H1 (cell line): ENCODE measurements around the gene OPCML. TPM values are rescaled to one million over a fixed set of nuclear protein-coding genes. Genes with fewer than 3 reads are reported as not detected.

Experiments
- CTCF ChIA-PET: fragments of 300-600 bp; sonication (Branson Sonifier 250); formaldehyde crosslinking; loops from one replicate; lab custom pipeline; 2021; ENCODE audit not compliant: partially characterized antibody; lab: Charles Lee
- POLR2A ChIA-PET: fragments of 300-600 bp; sonication (Branson Sonifier 250); formaldehyde crosslinking; loops from one replicate; lab custom pipeline; 2021; ENCODE audit warnings: inconsistent platforms; ENCODE audit not compliant: partially characterized antibody; lab: Charles Lee
- DNase-seq, 2 experiments: peaks; one replicate each; pipeline versions ENCODE4 v3.0.0 to v3.0.0-alpha.2; 2010 to 2022; ENCODE audit warnings: low spot score in 2 of 2, low read depth in 1 of 2, mixed read lengths in 1 of 2
- FAIRE-seq: peaks from 2 replicates; lab custom pipeline; 2011; peaks lifted over from hg19 to GRCh38; lab: Jason Lieb, UNC
- H2AFZ ChIP-seq: 2 replicates; pipeline ENCODE4 v1.8.1; 2012; ENCODE audit warnings: low read length, inconsistent platforms
- H2AK5ac ChIP-seq: 2 replicates; pipeline ENCODE4 v1.6.1; 2013; ENCODE audit warnings: low read depth, low read length
- H2BK120ac ChIP-seq: replicated peaks from 2 replicates; pipeline ENCODE3; 2013; ENCODE audit warnings: low read depth, low read length, inconsistent platforms
- H2BK12ac ChIP-seq: 2 replicates; pipeline ENCODE4 v1.6.1; 2013; ENCODE audit warnings: low read depth, low read length
- H2BK15ac ChIP-seq: 2 replicates; pipeline ENCODE4 v1.6.1; 2013; ENCODE audit warnings: low read length
- H2BK20ac ChIP-seq: 2 replicates; pipeline ENCODE4 v1.6.1; 2013; ENCODE audit warnings: low read length
- H2BK5ac ChIP-seq: 2 replicates; pipeline ENCODE4 v1.6.1; 2013; ENCODE audit warnings: low read depth, low read length
- H3K14ac ChIP-seq: 2 replicates; pipeline ENCODE4 v1.6.1; 2013; ENCODE audit warnings: inconsistent platforms; ENCODE audit not compliant: insufficient read length
- H3K18ac ChIP-seq: 2 replicates; pipeline ENCODE4 v1.6.1; 2013; ENCODE audit warnings: low read length; ENCODE audit errors: extremely low read depth
- H3K23ac ChIP-seq: 2 replicates; pipeline ENCODE4 v1.6.1; 2013; ENCODE audit warnings: inconsistent platforms; ENCODE audit not compliant: insufficient read length
- H3K23me2 ChIP-seq: 2 replicates; pipeline ENCODE4 v1.6.1; 2013; ENCODE audit warnings: low read depth, low read length
- H3K27ac ChIP-seq: 2 replicates; pipeline ENCODE4 v1.6.1; 2011; ENCODE audit warnings: low read depth, low read length, inconsistent platforms
- H3K27me3 ChIP-seq, 4 experiments: replicated peaks in 1 of 4; 1 replicate in 1 of 4; 2 replicates in 3 of 4; pipeline versions ENCODE4 v1.6.1 to v1.8.1; 2011 to 2013; ENCODE audit warnings: low read length in 3 of 4, mild to moderate bottlenecking in 3 of 4, inconsistent platforms in 2 of 4, mixed read lengths in 2 of 4, moderate library complexity in 1 of 4; ENCODE audit not compliant: control insufficient read depth in 3 of 4, insufficient read depth in 3 of 4; ENCODE audit errors: extremely low read depth in 1 of 4
- H3K36me3 ChIP-seq, 4 experiments: 2 replicates each; pipeline versions ENCODE4 v1.6.1 to v1.8.1; 2011 to 2013; ENCODE audit warnings: mild to moderate bottlenecking in 4 of 4, low read length in 3 of 4, moderate library complexity in 2 of 4, control low read depth in 1 of 4, inconsistent platforms in 1 of 4; ENCODE audit not compliant: insufficient read depth in 4 of 4, control insufficient read depth in 2 of 4
- H3K4ac ChIP-seq: replicated peaks from 2 replicates; pipeline ENCODE3; 2013; ENCODE audit warnings: low read length, low read depth, mixed read lengths, inconsistent platforms; ENCODE audit not compliant: insufficient read length
- H3K4me1 ChIP-seq, 4 experiments: replicated peaks in 1 of 4; 1 replicate in 1 of 4; 2 replicates in 3 of 4; pipeline versions ENCODE4 v1.6.1 to v1.8.1; 2011 to 2013; ENCODE audit warnings: low read length in 3 of 4, inconsistent platforms in 2 of 4, mixed read lengths in 1 of 4; ENCODE audit not compliant: insufficient read depth in 4 of 4, control insufficient read depth in 3 of 4
- H3K4me2 ChIP-seq, 2 experiments: 2 replicates each; pipeline versions ENCODE4 v1.6.1 to v1.8.1; 2011 to 2013; ENCODE audit warnings: low read depth in 2 of 2, low read length in 2 of 2, control low read depth in 1 of 2, inconsistent platforms in 1 of 2, mild to moderate bottlenecking in 1 of 2; ENCODE audit not compliant: insufficient read depth in 1 of 2
- H3K4me3 ChIP-seq, 4 experiments: fragments of 200-600, 300-600 bp in 1 of 4; sonication (generic), shearing (Covaris generic), sonication (Bioruptor Twin) in 1 of 4; 2 replicates each; pipeline versions ENCODE4 v1.5.1 to v1.8.1; 2011 to 2016; ENCODE audit warnings: low read length in 4 of 4, low read depth in 3 of 4, control low read depth in 2 of 4, inconsistent platforms in 2 of 4, mild to moderate bottlenecking in 2 of 4, mixed read lengths in 1 of 4, moderate library complexity in 1 of 4; ENCODE audit not compliant: insufficient read depth in 2 of 4; ENCODE audit errors: extremely low read depth in 1 of 4
- H3K56ac ChIP-seq: replicated peaks from 2 replicates; pipeline ENCODE3; 2013; ENCODE audit warnings: low read depth, mild to moderate bottlenecking, mixed read lengths, low read length, inconsistent platforms; ENCODE audit not compliant: insufficient read length
- H3K79me1 ChIP-seq: 2 replicates; pipeline ENCODE4 v1.6.1; 2013; ENCODE audit warnings: low read depth, low read length, control low read depth
- H3K79me2 ChIP-seq, 2 experiments: 2 replicates each; pipeline versions ENCODE4 v1.6.1 to v1.8.1; 2012 to 2013; ENCODE audit warnings: low read length in 2 of 2, mild to moderate bottlenecking in 2 of 2, inconsistent platforms in 1 of 2; ENCODE audit not compliant: insufficient read depth in 2 of 2, control insufficient read depth in 1 of 2
- H3K9ac ChIP-seq, 4 experiments: replicated peaks in 1 of 4; 1 replicate in 1 of 4; 2 replicates in 3 of 4; pipeline versions ENCODE4 v1.6.1 to v1.8.1; 2011 to 2013; ENCODE audit warnings: low read depth in 3 of 4, low read length in 3 of 4, control low read depth in 2 of 4, mild to moderate bottlenecking in 2 of 4, moderate library complexity in 2 of 4, inconsistent platforms in 1 of 4; ENCODE audit errors: extremely low read depth in 1 of 4
- H3K9me3 ChIP-seq, 2 experiments: 2 replicates each; pipeline versions ENCODE4 v1.6.1 to v1.8.1; 2012 to 2013; ENCODE audit warnings: mild to moderate bottlenecking in 2 of 2, moderate library complexity in 2 of 2, control low read depth in 1 of 2, inconsistent platforms in 1 of 2, low read depth in 1 of 2, low read length in 1 of 2, mixed read lengths in 1 of 2; ENCODE audit not compliant: insufficient read depth in 2 of 2
- H4K20me1 ChIP-seq, 2 experiments: replicated peaks in 1 of 2; 2 replicates each; pipeline versions ENCODE3 to v1.8.1; 2011 to 2013; ENCODE audit warnings: inconsistent platforms in 2 of 2, low read length in 2 of 2, mild to moderate bottlenecking in 1 of 2; ENCODE audit not compliant: insufficient read depth in 2 of 2, control insufficient read depth in 1 of 2
- H4K5ac ChIP-seq: 2 replicates; pipeline ENCODE4 v1.6.1; 2013; ENCODE audit warnings: low read length, low read depth, mixed read lengths, inconsistent platforms; ENCODE audit not compliant: insufficient read length
- H4K8ac ChIP-seq: 2 replicates; pipeline ENCODE4 v1.8.0; 2013; ENCODE audit warnings: mild to moderate bottlenecking, moderate library complexity, low read length, inconsistent platforms; ENCODE audit not compliant: insufficient read depth; ENCODE audit errors: extremely low read depth
- H4K91ac ChIP-seq: replicated peaks from 2 replicates; pipeline ENCODE3; 2013; ENCODE audit warnings: low read length, mixed read lengths, inconsistent platforms; ENCODE audit not compliant: insufficient read length
- CTCF ChIP-seq, 3 experiments: IDR thresholded peaks; 1 replicate in 2 of 3; 2 replicates in 1 of 3; pipeline versions ENCODE4 v1.5.1 to v1.6.1; 2011; ENCODE audit warnings: low read length in 3 of 3, mild to moderate bottlenecking in 3 of 3, inconsistent platforms in 2 of 3, low read depth in 1 of 3, moderate library complexity in 1 of 3; ENCODE audit not compliant: insufficient read depth in 1 of 3; ENCODE audit errors: control extremely low read depth in 1 of 3
- NRF1 ChIP-seq: IDR thresholded peaks from 2 replicates; pipeline ENCODE4 v1.6.1; 2011; ENCODE audit warnings: mild to moderate bottlenecking, low read depth, low read length, improper control_type of control experiment
- WGBS, 2 experiments: shearing (Covaris generic) in 1 of 2; methylation state at CpG; one replicate each; pipeline versions ENCODE4 v1.1.6 to v1.1.7; 2013 to 2015; ENCODE audit warnings: low lambda C conversion rate in 2 of 2, mixed read lengths in 2 of 2, inconsistent platforms in 1 of 2, low coverage in 1 of 2, missing lambda C conversion rate in 1 of 2; ENCODE audit not compliant: insufficient replicate concordance in 2 of 2, insufficient coverage in 1 of 2, insufficient read length in 1 of 2; ENCODE audit errors: extremely low coverage in 1 of 2, missing lambda C conversion rate in 1 of 2; 5-methylcytosine and 5-hydroxymethylcytosine counted together
- polyA plus RNA-seq, 7 experiments: library from polyadenylated mRNA; depleted of rRNA in 3 of 7; stranded (reverse) in 5 of 7; unstranded in 2 of 7; fragments of >200 nt in 5 of 7; fragments of 200-250 nt in 2 of 7; gene quantifications; 1 replicate in 5 of 7; 2 replicates in 1 of 7; 4 replicates in 1 of 7; pipeline versions ENCODE4 v1.2.1 to v1.2.3, GENCODE V29; 2011 to 2013; ENCODE audit warnings: missing spikeins in 2 of 7, mixed read lengths in 2 of 7
- total RNA-seq: library from RNA; stranded (reverse); fragmentation: NEBNext Ultra II Directional; extraction: Animal tissue kit (Norgen Biotek cat#: 25700); gene quantifications from 2 replicates; pipeline ENCODE4 v1.2.1, GENCODE V29; 2021

The OPCML gene
- total and polyA plus RNA-seq, 2 of the 8 experiments (the other 6 are each of a cell fraction or from before 2014, with no cell fraction given) = 2.3 to 3.1 TPM

GRCh38 chr11:133081020-133081419, 451.3 kb downstream of the OPCML start:
- peaks cover 0 to 9% (median 6%) of the 10 kb centered on the region in 4 experiments; a peak in 6 of 7 replicates for H3K4me1 ChIP-seq
- H2AK5ac ChIP-seq = no peak overlapping the region
- no peak overlapping the region for H3K27ac ChIP-seq
- H3K79me2 ChIP-seq = no peaks in the 10 kb centered on the region
- H3K23ac ChIP-seq = no peak overlapping the region
- no peaks in the 10 kb centered on the region for H3K9me3 ChIP-seq
- H2BK20ac ChIP-seq = peak overlapping the region; percentile 7; the same call in 1 of the 2 replicates
- H3K79me1 ChIP-seq = no peaks in the 10 kb centered on the region
- no peak overlapping the region for H3K4me3 ChIP-seq
- POLR2A ChIA-PET = interaction anchor here (2.5 kb wide), 1 partner anchor 11 kb away, joined by 10 read pairs; no protein-coding TSS in a partner anchor
- peaks cover 6% of the 10 kb centered on the region; the same call in 1 of the 2 replicates for H3K23me2 ChIP-seq
- DNase-seq (no peak), FAIRE-seq (no peak)
- no peak overlapping the region for H2AFZ ChIP-seq
- H4K5ac ChIP-seq = no peak overlapping the region
- no peak overlapping the region for H2BK120ac ChIP-seq
- no peak overlapping the region for H3K9ac ChIP-seq
- H3K56ac ChIP-seq = no peak overlapping the region
- TF ChIP-seq CTCF (IDR thresholded peaks at IDR 0.05; ENCODE audit: control extremely low read depth in 1 of 3, insufficient read depth in 1 of 3, low read depth in 1 of 3, low read length in 3 of 3) = peak; percentile 21 to 56 (median 48); a peak in 3 of 4 replicates
- no peak for TF ChIP-seq NRF1
- H4K91ac ChIP-seq = no peak overlapping the region
- H2BK15ac ChIP-seq = no peak overlapping the region
- no peaks in the 10 kb centered on the region for H4K20me1 ChIP-seq
- CTCF ChIA-PET = interaction anchor here (0.6 to 11.4 kb wide), 28 partner anchors 8 to 760 kb away, joined by 3 to 102 read pairs (median 4); no protein-coding TSS in a partner anchor
- no peak overlapping the region for H3K4ac ChIP-seq
- H2BK5ac ChIP-seq = no peak overlapping the region
- H3K18ac ChIP-seq = no peak overlapping the region
- H3K14ac ChIP-seq = no peak overlapping the region
- peaks cover 0 to 8% (median 6%) of the 10 kb centered on the region in 4 experiments; a peak in 3 of 7 replicates for H3K27me3 ChIP-seq
- H2BK12ac ChIP-seq = no peak overlapping the region
- WGBS, 2 experiments = 71% methylated on average over 9 of the region's 9 CpGs; no CpG with 5 or more reads in 1 of the 2 experiments
- no peak overlapping the region for H4K8ac ChIP-seq
- H3K4me2 ChIP-seq = peak overlapping the region in 1 of 2 experiments; percentile 46; a peak in 1 of 4 replicates
- no peaks in the 10 kb centered on the region for H3K36me3 ChIP-seq
